Suppressor macrophage treated with lipopolysaccharide for 4 hours (primary cell): ENCODE results near the gene IQCH.
A peak's percentile ranks its signal among the peaks of the same experiment; 100 is the strongest.

ENCODE experiments used
- DNase-seq: peaks from one replicate; pipeline ENCODE4 v3.0.0-alpha.2; 2020

IQCH gene

DNA sequence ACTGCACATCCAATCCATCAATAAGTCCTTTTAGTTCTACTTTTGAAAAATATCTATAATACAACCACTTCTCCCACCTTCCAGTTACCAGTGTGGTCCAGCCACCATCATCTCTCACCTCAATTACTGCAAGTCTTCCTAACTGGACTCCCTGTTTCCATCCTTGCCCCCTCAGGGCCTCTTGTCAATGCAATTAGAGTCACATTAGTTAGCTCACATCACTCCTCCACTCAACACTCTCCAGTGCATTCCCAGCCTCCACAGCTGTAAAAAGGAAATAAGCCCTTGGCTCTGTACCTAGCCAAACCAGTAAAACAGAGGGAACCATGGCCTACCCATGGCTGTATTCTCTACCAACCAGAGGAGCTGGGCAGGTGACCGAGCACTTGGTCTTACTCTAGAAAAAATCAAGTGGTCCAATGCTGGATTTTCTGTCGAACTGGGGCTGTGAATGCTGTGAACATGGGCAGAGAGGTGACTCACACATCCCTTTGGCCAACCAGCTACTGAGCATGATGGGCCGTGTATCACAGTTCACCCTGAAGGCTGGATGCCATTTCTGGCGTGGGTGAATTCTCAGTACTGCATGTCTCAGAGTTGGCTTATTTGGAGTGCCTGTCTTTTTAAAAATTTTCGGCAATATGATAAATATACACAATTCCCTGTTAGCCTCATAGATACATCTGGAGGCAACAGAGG lies 203.9 kb downstream of the IQCH start:
- DNase-seq = no peak

DNA sequence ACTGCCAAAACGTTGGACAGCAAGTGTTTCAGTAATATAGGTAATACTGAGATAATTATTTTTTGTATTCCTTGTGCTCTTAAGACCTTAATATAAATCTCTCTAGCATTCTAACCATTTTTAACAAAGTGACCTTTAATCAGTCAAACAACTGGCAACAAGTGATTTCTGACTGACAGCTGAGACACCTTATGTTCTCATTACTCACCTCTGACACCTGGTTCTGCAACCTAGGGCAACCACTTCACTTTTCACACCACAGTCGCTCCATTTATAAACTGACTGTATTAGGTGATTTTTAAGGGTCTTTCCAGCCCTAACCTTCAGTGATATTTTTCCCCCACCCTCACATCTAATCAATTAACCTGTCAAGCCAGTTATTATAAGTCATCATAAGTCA lies 205.9 kb downstream of the IQCH start:
- DNase-seq = no peak

- no peak for DNase-seq
These were observed 207.1 kb downstream of the IQCH start for GRCh38 chr15:67461735-67462134.

DNA sequence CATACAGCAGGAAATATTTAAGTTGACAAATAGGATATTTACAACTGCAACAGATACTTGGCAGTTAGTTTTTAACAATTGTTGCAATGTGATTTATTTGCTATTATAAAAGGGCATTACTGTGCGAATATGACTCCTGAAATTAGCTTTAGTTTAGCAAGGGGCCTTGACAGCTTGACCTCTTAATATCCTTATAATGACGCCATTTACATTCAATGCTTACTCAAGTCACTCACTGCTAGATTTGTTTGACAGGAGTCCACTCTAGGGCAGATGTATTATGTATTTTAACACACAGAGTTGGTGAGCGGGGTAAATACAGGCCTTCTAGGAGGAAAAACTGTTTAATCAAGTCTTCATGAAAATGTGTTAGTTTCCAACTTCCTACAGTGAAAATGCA lies 208.3 kb downstream of the IQCH start:
- DNase-seq = no peak

GRCh38 chr15:67463488-67463887 lies 208.9 kb downstream of the IQCH start:
- no peak for DNase-seq

GRCh38 chr15:67465196-67465952 lies 210.8 kb downstream of the IQCH start:
- no peak for DNase-seq

DNA sequence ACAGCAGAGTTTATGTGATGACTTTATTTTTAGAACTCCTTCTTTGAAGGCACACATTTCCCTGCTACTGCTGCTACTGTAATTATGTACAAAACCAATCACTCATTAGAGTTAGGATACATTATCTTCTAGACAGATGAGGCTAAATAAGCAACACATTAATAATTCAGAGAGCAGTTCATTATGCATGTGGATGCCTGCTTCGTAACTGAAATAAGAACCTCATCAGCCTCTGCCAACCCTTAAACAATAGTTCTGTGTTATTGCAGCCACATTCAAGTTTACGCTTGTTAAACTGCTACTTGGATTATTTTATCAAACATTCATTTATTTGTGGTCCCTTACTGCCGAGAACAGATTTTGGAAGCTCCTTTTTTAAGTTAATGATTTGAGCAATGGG lies 213.8 kb downstream of the IQCH start:
- DNase-seq = no peak

DNA sequence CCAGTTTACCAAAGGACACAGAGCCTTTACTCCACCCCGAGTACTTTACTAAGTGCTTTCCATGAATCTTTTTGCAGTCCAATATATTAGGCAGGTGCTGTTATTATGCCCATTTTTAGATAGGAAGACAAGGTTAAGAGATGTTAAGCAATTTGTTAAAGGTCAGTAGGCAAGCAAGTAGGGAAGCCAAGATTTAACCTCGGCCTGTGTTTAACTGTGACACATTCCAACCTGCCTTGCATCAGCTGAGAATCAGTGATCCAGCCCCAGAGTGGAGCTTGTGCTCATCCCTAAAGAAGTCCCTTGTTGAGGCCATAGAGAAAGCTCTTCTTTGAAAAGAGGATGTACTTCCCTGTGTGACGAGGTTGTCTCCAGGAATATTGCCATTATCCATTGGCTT lies 215.1 kb downstream of the IQCH start:
- DNase-seq = no peak

DNA sequence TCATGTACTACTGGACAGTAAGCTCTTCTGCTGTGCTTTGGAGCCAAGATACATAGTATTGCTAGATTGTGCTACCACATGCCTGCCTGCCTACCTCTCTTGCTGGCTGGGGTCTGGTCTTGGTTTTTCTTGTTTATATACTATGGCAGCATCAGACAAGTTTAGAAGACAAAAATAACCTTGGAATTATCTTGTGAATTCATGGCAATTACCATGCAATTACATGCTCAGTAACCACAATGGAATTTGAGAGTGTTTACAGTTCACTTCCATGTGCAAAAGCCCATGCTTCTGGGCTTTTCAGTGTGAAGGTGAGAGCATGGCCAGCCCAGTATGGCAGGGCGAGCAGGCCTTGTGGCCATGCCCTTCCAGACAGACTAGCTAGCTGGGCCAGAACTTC lies 218.4 kb downstream of the IQCH start:
- DNase-seq = no peak

- DNase-seq = no peak
These were observed 220.0 kb downstream of the IQCH start for GRCh38 chr15:67474405-67475110.

DNA sequence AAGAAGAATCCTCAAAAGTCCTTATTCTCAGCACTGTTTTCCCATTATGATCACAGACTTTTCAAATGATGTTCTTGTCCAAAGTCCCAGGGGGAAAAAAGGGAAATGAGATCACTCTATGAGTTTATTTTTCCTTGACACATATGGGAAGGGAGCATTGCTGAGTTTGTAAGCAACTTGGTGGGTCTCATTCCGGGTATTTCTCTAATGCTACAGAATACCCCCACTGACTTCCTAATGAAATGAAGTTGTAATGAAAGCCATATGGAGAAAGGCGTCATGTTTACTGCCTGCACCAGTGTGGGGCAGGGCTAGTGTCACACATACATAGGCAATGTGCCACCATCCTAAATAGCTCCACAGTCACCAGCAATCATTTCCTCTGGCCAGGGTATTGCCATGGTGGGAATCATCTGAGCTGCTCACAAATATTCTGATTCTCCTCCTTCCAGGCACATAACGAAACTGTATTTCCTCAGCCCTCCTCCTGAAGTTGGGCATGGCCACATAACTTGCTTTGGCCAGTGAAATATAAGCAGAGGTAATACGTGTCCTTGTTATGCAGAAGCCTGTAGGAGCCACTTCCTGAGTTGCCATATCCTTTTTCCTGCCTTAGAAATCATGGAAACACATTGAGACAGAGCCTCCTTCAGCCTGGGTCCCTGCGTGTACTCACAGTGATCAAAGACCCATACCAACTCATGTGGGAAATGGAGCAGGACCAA lies 225.4 kb downstream of the IQCH start:
- no peak for DNase-seq

- DNase-seq = no peak
These were observed 226.2 kb downstream of the IQCH start for GRCh38 chr15:67480741-67481140.

GRCh38 chr15:67481680-67482079 lies 227.1 kb downstream of the IQCH start:
- no peak for DNase-seq

GRCh38 chr15:67495585-67495984 lies 241.0 kb downstream of the IQCH start:
- no peak for DNase-seq

DNA sequence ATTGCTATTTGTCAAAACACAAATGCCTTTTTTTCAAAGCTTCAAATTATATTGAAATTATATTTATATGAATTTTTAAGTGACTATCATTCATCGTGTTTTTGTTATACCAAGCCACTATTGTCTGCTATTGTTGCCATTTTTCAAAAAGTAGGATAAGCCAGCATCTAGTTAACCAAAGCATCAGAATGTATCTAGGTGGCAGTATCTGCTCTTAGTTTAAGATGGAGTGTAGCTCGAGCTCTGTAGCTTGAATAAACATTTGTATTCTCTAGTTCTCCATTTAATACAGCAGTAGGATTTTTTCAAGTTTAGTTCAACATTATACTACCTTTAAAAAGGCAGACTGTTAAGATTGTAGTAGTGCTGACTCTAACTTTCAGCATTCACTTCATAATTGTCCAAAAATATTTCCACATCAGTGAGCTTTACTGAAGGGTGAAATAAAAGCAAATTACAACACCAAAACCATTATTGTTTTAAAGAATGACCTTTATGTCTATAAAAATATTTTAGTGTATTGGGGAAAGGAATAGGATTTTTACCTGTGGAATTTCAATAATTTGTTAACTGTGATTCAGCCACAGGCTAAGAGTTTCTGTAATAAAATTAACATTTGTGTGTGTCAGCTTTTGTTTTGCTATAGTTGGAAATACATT lies 246.7 kb downstream of the IQCH start:
- DNase-seq = peak; percentile 21

DNA sequence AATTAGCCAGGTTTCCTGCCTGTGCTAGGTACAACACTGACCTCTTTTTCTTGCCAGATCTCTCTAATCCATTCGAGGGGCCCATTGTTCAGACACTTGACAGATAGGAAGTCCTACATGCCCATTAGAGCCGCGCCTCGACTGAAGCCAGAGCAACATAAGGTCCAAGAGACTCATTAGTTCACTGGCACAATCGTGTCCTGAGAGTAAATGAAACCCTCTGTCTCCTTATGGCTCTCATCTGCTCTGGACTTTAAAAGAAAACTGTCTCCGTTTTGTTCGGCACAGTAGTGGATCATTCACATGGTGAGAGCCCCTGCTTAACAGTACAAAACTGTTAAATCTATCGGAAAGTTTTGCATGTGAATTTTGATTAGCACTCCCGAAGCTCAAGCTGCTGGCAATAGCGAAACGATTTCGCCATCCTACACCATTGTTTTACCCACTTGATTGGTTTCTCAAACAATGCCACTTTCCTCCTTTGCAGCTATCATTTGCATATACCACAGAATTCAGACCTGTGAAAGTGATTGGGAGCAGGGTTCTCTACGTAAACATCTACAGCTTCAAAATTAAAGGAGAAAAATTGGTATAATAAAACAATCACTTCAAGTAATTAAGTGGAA lies 247.4 kb downstream of the IQCH start:
- DNase-seq = no peak

DNA sequence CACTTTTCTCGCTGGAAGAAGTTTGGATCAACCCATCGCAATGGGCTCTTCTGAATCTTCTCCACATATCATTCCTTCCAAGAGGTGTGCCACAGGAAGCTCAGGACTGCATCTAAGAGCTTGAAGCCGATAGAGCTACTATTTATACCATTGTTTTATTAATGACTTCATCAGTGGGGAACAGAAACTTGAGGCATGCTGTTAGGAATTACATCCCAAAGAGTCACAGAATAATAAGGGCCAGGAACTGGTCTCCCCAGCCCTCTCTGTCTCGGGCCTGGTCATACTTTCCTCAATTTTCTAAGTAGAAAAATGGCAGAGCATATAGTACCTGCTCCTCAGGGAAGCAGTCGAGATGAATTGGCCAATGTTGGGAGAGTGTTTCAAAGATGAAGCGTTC lies 249.5 kb downstream of the IQCH start:
- DNase-seq = no peak

DNA sequence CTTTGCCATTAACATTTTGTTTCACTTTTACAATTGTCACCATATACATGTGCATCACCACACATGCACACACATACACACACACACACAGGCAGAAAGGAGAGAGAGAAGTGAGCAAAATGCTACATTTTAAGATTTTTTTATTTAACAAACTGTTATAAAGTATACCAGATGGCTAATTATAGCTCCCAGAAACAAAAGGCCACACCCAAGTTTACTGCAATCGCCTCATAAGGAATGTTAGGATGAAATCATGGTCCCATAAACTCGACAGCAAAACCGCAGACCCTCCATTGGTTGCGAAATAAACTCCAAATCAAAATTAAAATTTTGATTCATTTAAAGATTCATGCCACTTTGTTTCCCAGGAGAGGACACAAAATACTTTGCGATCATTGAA lies 250.2 kb downstream of the IQCH start:
- peak; percentile 29 for DNase-seq

DNA sequence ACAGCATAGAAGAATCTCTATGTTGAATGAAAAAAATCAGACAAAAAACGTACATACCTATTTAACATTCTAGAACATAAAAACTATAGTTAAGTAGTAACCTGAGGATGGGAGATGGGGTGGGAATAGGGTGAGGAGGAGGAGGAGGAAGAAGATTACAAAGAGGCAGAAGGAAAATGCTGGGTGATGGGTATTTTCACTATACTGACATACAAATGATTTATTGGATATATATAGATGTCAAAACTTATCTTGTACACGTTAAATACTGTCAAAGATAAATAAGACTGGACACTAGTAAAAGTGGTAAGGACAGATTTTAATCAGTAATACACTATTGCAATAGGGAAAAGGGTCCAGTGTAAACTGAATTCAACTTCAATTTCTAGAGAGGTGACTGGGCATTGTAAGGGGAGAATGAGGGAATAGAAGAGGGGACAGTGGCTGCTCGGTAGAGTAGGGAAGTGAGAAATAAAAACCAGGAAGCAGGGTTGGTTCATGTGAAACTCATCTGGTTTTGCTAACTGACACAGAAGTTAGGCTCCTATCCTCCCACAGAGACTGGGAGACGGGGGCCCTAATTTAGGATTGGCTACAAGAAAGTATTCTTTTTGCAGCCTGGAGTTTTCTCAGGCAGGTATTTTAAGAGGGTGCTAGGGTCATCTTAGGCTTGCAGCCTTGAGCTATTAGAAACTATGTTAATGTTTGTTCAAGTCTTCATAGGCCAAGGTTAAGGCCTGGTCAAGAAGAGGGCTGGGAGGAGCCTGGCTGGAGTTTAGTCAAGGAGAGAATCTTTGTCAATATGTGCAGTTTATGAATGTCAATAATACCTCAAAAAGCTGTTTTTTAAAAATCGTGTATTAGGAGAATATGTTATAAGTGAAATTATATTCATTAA lies 251.3 kb downstream of the IQCH start:
- peak; percentile 62 for DNase-seq

GRCh38 chr15:67506775-67507747 lies 252.5 kb downstream of the IQCH start:
- peak; percentile 35 for DNase-seq
